Dedifferentiated amniotic fluid mesenchymal stem cell (primary cell): ENCODE measurements around the gene LAD1.

Source experiments
- DNase-seq: peaks from one replicate; pipeline ENCODE4 v3.0.0-alpha.2; 2016; ENCODE audit errors: extremely low spot score

The LAD1 gene

DNA sequence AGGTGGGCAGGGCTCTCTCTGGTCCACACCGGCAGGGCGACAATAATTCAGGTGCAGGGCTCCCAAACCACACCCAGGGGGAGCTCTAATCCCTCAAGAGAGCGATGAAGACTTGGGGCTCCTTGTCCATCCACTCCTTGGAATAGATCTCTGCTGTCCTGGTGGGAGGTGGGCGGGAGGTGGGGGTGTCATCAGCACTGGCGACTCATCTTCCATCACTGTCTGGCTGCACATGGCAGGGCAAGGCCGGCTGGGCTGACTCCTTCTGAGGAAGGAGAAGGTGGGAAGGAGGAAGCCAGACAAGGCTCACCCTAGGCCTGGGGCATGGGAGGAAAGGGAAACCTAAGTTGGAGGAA, 50.9 kb downstream of the LAD1 start:
- no peak for DNase-seq

DNA sequence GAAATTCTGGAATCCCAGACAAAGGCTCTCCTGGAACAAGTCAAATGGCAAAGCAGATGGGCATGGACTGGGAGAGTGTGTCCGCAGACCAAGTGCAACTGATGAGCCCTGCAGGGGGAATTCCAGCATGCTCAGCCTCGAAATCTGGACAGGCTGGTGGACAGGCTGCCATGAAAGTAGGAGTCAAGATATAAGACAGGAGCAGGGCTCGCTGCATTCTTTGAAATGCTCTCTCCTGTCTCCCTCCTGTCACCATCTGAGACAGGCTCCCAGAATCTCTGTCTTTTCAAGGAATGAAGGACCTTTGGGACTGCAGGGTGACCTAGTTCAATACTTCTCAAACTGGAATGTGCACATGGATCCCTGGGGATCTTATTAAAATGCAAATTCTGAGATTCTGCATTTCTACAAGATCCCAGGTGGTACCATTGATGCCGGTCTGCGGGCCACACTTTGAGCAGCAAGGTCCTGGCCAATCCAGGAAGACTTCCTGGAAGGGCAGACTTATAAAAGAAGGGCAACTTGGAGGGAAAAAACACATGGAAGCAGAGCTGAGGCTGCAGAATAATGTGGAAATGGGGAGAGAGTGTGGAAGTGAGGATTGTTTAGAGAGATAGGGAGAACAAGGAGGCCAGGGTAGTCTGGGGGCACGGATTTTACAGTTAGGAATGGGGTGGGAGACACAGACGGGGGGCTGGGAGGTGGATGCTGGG, 51.5 kb downstream of the LAD1 start:
- no peak for DNase-seq

DNA sequence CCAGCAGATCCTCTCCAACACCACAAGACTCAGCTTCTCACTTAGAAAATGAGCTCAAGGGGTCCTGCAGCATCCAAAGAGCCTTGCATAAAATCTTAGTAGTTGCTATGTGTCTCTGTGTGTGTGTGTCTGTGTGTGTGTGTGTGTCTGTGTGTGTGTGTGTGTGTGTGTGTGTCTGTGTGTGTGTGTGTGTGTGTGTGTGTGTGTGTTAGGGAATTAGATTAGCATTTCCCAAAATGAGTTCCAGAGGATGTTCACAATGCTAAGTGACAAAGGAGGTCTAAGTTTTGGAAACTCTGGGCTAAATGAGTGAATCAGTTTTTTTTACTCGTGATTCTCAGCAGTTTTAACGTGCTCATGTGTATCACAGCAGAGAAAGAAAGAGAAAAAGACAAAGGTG, 52.1 kb downstream of the LAD1 start:
- DNase-seq: no peak

DNA sequence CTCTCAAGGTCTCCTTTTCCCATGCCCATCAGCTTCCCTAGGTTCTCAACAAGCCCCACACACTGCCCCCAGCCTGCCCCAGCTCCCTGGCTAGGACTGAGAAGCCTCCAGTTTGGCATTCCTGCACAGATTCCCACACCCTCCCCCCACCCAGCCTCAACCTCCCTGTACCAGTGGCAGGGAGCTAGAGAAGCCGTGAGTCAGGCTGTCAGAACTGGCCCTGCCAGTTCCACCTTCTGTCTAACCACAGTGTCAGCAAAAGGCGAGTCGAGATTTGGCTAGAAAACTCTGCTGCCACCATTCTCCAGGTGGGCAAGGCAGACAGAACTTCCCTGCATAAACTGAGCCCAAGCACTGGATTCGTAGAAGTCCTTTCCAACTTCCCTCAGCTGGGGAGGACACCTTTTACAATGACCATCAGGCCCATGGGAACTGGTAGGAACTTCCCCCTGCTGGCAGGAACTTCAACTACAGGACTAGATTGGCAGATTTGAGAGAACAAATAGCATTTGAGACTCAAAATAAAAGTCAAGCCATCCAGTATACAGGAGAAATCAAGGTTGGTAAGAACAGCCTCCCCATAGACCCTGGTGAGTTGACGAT, 52.7 kb downstream of the LAD1 start:
- peak; percentile 32 for DNase-seq

DNA sequence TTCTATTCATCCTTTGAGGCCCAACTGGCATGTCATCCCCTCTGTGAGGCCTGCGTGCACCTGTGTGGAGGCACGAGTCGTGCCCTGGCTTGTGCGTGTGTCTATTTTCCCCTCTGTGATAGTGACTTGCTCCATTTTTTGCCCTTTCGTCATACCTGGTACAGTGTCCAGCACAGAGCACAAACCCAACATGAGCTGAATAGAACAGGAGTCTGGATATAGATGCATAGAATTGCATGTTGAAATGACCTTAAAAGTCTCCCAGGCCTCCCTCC, 54.1 kb downstream of the LAD1 start:
- no peak for DNase-seq

DNA sequence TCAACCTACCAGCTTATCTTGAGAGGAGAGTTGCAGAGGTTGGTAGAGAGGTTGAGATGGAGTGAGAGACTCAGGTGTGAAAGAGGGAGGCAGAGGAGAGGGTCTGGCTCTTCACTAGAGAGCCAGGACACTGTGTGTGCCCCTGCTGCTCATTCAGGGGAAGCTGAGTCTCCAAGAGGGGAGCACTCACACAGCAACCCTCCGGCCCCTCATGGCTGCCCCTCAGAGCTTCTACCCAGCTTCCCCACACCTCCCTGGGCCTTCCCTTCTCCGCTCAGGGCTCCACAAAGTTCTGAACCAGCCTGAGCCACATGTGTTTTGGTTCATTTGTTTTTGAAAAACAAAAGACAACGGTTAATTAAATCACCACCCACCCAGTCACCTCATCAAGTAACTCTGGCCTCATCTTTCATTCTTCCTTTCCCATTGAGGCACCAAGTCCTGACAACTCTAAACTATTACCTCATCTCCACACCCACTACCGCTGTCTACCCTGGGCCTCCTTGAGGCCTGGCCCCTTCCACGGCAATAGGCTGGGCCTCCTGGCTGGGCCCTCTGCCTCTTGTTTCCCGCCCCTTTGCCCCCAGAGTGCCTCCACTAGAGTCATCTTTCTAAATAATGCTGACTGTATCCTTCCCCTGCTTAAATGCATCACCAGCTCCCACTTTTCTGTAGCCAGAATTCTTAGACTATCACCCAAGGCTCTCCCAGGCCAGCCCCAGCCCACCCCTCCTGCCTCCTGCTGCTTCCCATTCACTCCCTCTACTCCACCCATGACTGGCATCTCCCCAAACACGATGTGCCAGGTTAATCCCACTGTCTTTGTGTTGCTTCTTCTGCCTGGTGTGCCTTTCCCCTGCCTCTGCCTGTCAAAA, 54.7 kb downstream of the LAD1 start:
- DNase-seq: no peak

DNA sequence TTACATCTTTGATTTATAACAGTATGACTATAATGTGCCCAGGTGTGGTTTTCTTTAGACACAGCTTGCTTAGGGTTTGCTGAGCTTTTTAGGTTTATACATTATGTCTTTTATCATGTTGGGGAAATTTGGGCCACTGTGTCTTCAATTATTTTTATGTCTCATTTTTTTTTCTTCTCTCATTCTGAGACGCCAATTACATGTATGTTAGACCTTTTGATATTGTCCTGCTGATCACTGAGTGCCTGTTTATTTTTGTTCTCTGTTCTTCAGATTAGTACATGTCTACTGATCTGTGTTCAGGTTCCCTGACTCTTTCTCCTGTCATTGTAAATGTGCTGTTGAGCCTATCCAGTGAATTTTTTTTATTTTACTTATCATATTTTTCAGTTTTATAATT, 57.7 kb downstream of the LAD1 start:
- DNase-seq: no peak

DNA sequence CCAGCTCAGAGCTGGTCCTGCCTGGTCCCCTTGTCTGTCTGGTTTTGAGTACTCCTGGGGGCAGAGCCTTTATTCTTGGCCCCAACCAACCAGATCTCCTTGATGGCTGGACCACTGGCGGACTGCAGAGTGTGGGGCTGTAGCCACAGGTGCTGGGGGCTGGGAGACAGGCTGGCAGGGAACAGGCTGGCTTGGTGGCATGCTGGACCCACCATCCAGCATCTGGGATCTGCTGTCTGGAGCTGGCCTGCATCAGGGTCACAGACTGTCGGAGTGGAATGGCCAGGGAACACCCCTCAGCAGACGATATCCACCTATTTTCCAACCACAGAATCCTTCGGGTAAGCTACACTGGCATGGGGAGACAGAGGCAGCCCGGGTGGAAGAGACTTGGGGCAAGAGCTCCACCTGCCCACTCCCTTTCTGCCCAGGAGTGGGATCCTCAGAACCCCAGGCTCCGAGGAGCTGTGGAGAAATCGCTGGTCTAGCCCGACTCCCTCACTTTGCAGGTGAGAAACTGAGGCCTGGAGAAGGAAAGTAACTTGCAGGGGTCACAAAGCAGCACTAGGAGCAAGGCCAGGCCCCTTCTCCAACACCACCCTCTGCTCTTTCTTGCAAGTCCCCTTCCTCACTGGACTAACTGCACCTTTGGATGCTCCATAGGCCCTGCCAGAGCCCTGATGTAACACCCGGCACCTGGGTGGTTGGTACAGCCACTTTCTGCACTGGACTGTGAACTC, 62.2 kb downstream of the LAD1 start:
- DNase-seq: no peak

DNA sequence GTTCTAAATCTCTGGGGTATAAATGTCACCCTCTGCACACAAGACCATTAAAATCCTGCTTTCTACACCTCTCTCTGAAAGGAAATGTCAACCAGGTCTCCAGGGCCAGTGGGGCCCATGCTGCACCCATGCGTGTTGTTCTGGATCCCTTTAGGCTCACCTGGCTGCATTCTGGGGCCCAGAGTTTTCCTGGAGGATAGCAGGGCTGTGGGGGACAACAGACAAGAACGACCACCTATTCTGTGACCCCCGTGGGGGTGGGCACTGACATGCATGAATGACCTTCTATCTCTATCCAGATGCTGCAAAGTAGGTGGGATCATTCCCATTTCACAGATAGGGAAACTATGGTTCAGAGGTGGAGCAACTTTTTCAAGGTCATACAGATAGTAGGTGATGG, 63.2 kb downstream of the LAD1 start:
- DNase-seq: no peak

DNA sequence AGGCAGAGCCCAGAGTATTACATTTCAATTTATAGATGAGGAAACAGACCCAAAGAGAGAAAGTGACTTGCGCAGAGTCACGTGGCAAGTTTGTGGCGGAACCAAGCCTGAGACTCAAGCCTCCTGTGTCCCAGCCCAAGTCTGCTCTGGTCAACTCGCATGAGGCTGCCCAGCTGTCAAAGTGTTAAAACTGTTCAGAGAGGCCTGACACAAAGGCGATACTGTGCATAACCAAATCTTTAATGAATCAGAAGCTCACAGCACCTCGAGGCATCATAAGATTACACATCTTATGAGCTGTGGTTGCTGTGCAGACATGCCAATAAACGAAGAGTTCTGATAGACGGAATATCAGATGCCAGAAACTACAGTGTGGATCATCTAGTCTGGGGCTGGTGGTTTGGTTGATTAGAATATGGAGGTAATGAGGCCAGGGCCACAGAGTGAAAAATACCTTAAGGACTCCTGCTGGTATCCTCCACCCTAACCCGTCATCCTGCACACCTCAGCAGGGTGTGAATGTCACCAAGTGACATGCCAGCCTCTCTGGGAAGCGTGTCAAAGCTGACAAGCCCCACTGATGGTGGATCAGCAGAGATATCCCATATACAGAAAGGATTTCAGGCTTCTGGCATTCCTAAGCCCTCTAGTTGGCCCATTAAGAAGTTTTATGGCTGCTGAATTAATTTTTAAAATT, 63.8 kb downstream of the LAD1 start:
- no peak for DNase-seq

DNA sequence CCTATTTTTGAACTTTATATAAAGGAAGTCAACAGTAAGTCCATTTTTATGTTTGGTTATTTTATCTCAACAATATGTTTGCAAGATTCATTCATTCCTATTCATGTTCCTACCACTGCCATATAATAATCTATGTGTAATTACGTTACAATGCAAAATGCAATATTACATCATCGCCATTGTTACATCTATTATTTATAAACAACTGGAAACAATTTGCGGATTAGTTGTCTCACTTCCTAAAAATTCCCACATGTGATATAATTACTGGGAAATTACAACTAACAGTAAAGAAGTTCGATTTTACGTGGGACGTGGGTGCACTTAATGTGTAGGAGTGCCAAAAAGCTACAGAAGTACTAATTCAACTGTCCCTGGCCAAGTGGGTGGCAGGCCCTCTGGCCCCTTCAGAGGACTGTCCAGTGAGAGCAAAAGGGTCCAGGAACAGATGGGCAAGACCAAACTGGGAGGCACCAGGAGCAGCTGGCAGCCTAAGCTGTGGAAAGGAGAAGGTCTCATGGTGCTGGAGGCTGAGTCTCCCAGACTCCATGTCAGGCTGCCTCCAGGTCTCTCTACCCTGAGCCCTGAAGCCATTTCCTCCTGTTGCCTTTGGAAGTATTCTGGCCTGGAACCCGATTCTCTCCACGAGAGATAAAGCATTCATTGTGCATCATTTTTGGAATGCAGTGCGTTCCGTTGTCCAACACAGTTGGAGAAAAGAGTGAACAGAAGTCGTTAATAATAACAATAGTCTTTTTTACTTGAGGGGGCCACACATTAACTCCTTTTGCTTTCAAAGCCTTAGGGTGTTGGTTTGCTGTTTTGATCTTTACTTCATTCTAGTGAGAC, 64.6 kb downstream of the LAD1 start:
- DNase-seq: no peak

DNA sequence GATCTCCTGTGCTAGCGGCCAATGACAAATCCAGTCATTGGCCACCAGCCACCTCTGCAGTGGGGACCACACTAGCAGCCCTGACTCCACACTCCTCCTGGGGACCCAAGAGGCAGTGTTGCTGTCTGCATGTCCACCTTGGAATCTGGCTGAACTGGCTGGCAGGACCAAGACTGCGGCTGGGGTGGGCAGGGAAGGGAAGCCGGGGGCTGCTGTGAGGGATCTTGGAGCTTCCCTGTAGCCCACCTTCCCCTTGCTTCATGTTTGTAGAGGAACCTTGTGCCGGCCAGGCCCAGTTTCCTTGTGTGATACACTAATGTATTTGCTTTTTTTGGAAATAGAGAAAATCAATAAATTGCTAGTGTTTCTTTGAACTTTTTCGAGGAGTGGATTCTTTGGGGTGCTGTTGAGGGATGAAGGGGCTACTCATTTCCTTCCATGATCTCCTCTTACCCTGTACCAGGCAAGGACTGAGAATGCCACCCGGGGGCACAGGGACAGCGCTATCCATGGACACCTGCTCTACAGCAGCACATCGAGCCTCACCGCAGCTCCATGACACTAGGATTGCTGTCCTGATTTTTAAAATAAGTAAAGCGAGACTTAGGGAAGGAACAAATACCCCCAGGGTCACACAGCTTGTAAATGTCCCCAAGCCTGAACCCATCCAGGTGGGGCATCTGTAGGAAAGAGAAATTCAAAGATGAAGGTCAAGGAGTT, 66.3 kb downstream of the LAD1 start:
- DNase-seq: no peak

DNA sequence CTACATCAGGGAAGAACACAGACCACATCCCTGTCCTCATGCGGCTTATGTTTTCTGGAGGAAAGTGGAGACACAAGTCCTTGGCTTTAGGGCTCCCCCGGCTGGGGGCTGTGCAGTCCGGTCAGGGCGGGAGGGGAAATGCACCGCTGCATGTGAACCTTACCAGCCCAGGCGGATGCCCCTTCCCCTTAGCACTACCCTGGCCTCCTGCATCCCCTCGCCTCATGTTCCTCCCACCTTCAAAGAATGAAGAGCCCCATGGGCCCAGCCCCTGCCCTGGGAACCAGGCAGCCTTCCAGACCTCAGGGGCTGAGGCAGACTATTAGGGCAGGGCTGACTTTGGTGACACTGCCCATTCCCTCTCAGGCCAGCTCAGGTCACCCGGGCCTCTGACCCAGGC, 67.1 kb downstream of the LAD1 start:
- no peak for DNase-seq

DNA sequence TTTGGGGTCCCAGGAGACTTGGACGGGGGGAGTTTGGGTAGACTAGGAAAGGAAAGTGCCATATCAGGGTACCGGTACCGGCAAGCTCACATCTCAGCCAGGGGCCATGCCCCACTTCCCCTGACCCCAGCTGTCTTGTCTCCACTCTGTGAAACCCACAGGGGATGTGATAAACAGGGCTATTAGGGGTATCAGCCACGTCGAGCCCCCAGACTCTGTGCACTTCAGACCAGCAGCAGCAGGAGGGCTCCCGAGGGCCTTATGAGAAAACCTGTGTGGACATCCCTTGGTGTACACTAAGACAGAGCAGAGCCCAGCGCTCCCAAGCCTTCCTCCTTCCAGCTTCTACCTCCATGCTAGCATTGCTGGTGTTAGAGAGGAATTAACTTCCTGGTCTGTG, 68.0 kb downstream of the LAD1 start:
- DNase-seq: no peak
